ENCODE results near the gene OSTF1.

DNA sequence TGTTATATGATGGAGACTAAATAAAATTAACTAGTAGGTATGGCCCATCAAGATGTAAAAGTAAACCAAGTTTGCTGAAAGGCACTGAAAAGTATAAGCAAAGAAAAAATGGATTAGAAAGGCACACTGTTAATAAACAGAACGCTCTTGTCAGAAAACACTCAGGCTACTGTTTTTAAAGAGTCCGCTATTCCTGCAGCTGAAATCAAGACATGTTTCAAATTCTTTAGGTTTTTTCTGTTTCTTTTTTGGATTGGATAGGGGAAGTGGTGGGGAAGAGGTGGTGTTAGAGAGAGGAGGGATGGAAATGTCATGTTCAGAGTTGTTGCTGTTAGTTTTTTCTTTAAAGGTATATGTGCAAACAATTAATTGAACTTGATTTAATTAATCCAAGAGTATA lies 17.5 kb downstream of the OSTF1 start:
- TF ChIP-seq EZH2 (IDR thresholded peaks at IDR 0.05; ENCODE audit: borderline replicate concordance) (no peak), EZH2phosphoT487 (IDR thresholded peaks at IDR 0.05; ENCODE audit: low read depth, severe bottlenecking, unreplicated experiment) (no peak)
- TF ChIP-seq, protein P1, sequence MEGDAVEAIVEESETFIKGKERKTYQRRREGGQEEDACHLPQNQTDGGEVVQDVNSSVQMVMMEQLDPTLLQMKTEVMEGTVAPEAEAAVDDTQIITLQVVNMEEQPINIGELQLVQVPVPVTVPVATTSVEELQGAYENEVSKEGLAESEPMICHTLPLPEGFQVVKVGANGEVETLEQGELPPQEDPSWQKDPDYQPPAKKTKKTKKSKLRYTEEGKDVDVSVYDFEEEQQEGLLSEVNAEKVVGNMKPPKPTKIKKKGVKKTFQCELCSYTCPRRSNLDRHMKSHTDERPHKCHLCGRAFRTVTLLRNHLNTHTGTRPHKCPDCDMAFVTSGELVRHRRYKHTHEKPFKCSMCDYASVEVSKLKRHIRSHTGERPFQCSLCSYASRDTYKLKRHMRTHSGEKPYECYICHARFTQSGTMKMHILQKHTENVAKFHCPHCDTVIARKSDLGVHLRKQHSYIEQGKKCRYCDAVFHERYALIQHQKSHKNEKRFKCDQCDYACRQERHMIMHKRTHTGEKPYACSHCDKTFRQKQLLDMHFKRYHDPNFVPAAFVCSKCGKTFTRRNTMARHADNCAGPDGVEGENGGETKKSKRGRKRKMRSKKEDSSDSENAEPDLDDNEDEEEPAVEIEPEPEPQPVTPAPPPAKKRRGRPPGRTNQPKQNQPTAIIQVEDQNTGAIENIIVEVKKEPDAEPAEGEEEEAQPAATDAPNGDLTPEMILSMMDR (IDR thresholded peaks at IDR 0.05; ENCODE audit: poor library complexity): no peak

All from hepatocyte (in vitro differentiated cells).